IPS-15b (cell line): ENCODE results near the gene DCX.
"Not testable (repeated sequence)": the region's sequence is repeated elsewhere in the genome, so short reads cannot be mapped to it uniquely, and the experiment has no call there.

Source experiments
- H3K27me3 ChIP-seq: one replicate; pipeline ENCODE4 v1.6.1; 2013; ENCODE audit warnings: low read length; ENCODE audit not compliant: control insufficient read depth, insufficient read depth
- H3K36me3 ChIP-seq: one replicate; pipeline ENCODE4 v1.6.1; 2013; ENCODE audit warnings: low read length; ENCODE audit not compliant: control insufficient read depth, insufficient read depth
- H3K4me1 ChIP-seq: one replicate; pipeline ENCODE4 v1.6.1; 2013; ENCODE audit warnings: mild to moderate bottlenecking, low read length; ENCODE audit not compliant: control insufficient read depth, insufficient read depth
- H3K4me3 ChIP-seq: one replicate; pipeline ENCODE4 v1.5.1; 2013; ENCODE audit warnings: low read depth, low read length
- H3K9ac ChIP-seq: one replicate; pipeline ENCODE4 v1.6.1; 2013; ENCODE audit warnings: low read depth, mild to moderate bottlenecking, low read length
- H3K9me3 ChIP-seq: one replicate; pipeline ENCODE4 v1.6.1; 2013; ENCODE audit warnings: mild to moderate bottlenecking, low read length; ENCODE audit not compliant: control insufficient read depth, insufficient read depth

The DCX gene

GRCh38 chrX:111365770-111366325 lies 46.1 kb downstream of the DCX start:
- no peaks in the 10 kb centered on the region for H3K9me3 ChIP-seq

GRCh38 chrX:111363741-111364140 lies 48.3 kb downstream of the DCX start:
- Histone ChIP-seq H3K36me3 (no peaks in the 10 kb centered on the region), H3K9me3 (no peaks in the 10 kb centered on the region), H3K4me3 (no peak overlapping the region), H3K9ac (no peak overlapping the region), H3K27me3 (no peaks in the 10 kb centered on the region), H3K4me1 (peaks cover 5% of the 10 kb centered on the region)

More at GRCh38 chrX:111365770-111366325, 46.1 kb downstream of the DCX start:
- H3K4me1 ChIP-seq = peaks cover 13% of the 10 kb centered on the region
- no peak overlapping the region for H3K9ac ChIP-seq
- no peak overlapping the region for H3K4me3 ChIP-seq
- H3K36me3 ChIP-seq = no peaks in the 10 kb centered on the region
- H3K27me3 ChIP-seq = no peaks in the 10 kb centered on the region

- no peaks in the 10 kb centered on the region for H3K36me3 ChIP-seq
- no peaks in the 10 kb centered on the region for H3K27me3 ChIP-seq
Observed at GRCh38 chrX:111361751-111362150, 50.2 kb downstream of the DCX start.

GRCh38 chrX:111360839-111361238 lies 51.2 kb downstream of the DCX start:
- Histone ChIP-seq H3K9me3 (no peaks in the 10 kb centered on the region), H3K4me3 (no peak overlapping the region), H3K9ac (no peak overlapping the region), H3K27me3 (no peaks in the 10 kb centered on the region), H3K36me3 (no peaks in the 10 kb centered on the region), H3K4me1 (no peaks in the 10 kb centered on the region)

More at GRCh38 chrX:111361751-111362150, 50.2 kb downstream of the DCX start:
- Histone ChIP-seq H3K4me1 (no peaks in the 10 kb centered on the region), H3K9ac (no peak overlapping the region), H3K9me3 (no peaks in the 10 kb centered on the region), H3K4me3 (no peak overlapping the region)

GRCh38 chrX:111355523-111356115 lies 56.4 kb downstream of the DCX start:
- no peaks in the 10 kb centered on the region for H3K36me3 ChIP-seq
- no peaks in the 10 kb centered on the region for H3K9me3 ChIP-seq
- no peak overlapping the region for H3K4me3 ChIP-seq
- H3K4me1 ChIP-seq = no peaks in the 10 kb centered on the region
- no peaks in the 10 kb centered on the region for H3K27me3 ChIP-seq
- no peak overlapping the region for H3K9ac ChIP-seq

- Histone ChIP-seq H3K4me1 (no peaks in the 10 kb centered on the region), H3K4me3 (no peak overlapping the region), H3K36me3 (no peaks in the 10 kb centered on the region), H3K27me3 (no peaks in the 10 kb centered on the region), H3K9ac (no peak overlapping the region), H3K9me3 (no peaks in the 10 kb centered on the region)
Observed at GRCh38 chrX:111354496-111354895, 57.5 kb downstream of the DCX start.

GRCh38 chrX:111353793-111354192 lies 58.2 kb downstream of the DCX start:
- H3K27me3 ChIP-seq = no peaks in the 10 kb centered on the region
- H3K4me3 ChIP-seq = no peak overlapping the region
- no peaks in the 10 kb centered on the region for H3K9me3 ChIP-seq
- no peaks in the 10 kb centered on the region for H3K4me1 ChIP-seq
- no peaks in the 10 kb centered on the region for H3K36me3 ChIP-seq
- no peak overlapping the region for H3K9ac ChIP-seq

- no peaks in the 10 kb centered on the region for H3K4me1 ChIP-seq
- no peaks in the 10 kb centered on the region for H3K36me3 ChIP-seq
- H3K4me3 ChIP-seq = no peak overlapping the region
- no peak overlapping the region for H3K9ac ChIP-seq
- no peaks in the 10 kb centered on the region for H3K27me3 ChIP-seq
- no peaks in the 10 kb centered on the region for H3K9me3 ChIP-seq
Observed at GRCh38 chrX:111352424-111352823, 59.6 kb downstream of the DCX start.

GRCh38 chrX:111349934-111350333 lies 62.1 kb downstream of the DCX start:
- Histone ChIP-seq H3K4me1 (no peaks in the 10 kb centered on the region), H3K27me3 (no peaks in the 10 kb centered on the region), H3K9ac (no peak overlapping the region), H3K4me3 (no peak overlapping the region), H3K9me3 (no peaks in the 10 kb centered on the region), H3K36me3 (no peaks in the 10 kb centered on the region)

- Histone ChIP-seq H3K27me3 (no peaks in the 10 kb centered on the region), H3K4me1 (no peaks in the 10 kb centered on the region), H3K9me3 (no peaks in the 10 kb centered on the region), H3K4me3 (no peak overlapping the region), H3K36me3 (no peaks in the 10 kb centered on the region), H3K9ac (no peak overlapping the region)
Observed at GRCh38 chrX:111349101-111349500, 62.9 kb downstream of the DCX start.

GRCh38 chrX:111348429-111348828 lies 63.6 kb downstream of the DCX start:
- H3K27me3 ChIP-seq = no peaks in the 10 kb centered on the region
- no peak overlapping the region for H3K4me3 ChIP-seq

GRCh38 chrX:111346150-111346549 lies 65.8 kb downstream of the DCX start:
- H3K27me3 ChIP-seq, H3K4me1 ChIP-seq, H3K9ac ChIP-seq, H3K36me3 ChIP-seq, H3K9me3 ChIP-seq, H3K4me3 ChIP-seq: not testable (repeated sequence)

More at GRCh38 chrX:111348429-111348828, 63.6 kb downstream of the DCX start:
- Histone ChIP-seq H3K36me3 (no peaks in the 10 kb centered on the region), H3K9me3 (no peaks in the 10 kb centered on the region), H3K4me1 (no peaks in the 10 kb centered on the region), H3K9ac (no peak overlapping the region)
